HG02763 (cell line): ENCODE measurements around the gene RBM4B.

Experiments used
- ATAC-seq: cut with Tn5 transposase; IDR thresholded peaks from one replicate; pipeline ENCODE4 v1.9.1; 2021; ENCODE audit warnings: mild to moderate bottlenecking, moderate library complexity; ENCODE audit not compliant: unreplicated experiment

The RBM4B gene

GRCh38 chr11:66616379-66617154 lies 61.1 kb downstream of the RBM4B start, which contains the start of gene RBM14:
RBM14 (plus strand) TSS chr11:66616630; CDS start chr11:66616721, 91 bp downstream.
- peak; percentile 91 for ATAC-seq
